AG09309 (cell line): ENCODE measurements around the gene RPS6KA6.

Source experiments
- DNase-seq: peaks from one replicate; pipeline ENCODE4 v3.0.0-alpha.2; 2010; ENCODE audit warnings: low read depth
- H3K4me3 ChIP-seq: 2 replicates; pipeline ENCODE4 v1.5.1; 2011; ENCODE audit warnings: mild to moderate bottlenecking, low read depth, low read length, moderate library complexity; ENCODE audit not compliant: control insufficient read depth
- CTCF ChIP-seq: IDR thresholded peaks from 2 replicates; pipeline ENCODE4 v1.5.1; 2011; ENCODE audit warnings: mild to moderate bottlenecking, low read depth, low read length, inconsistent platforms; ENCODE audit not compliant: insufficient read depth, control insufficient read depth; ENCODE audit errors: missing control alignments

Gene RPS6KA6

DNA sequence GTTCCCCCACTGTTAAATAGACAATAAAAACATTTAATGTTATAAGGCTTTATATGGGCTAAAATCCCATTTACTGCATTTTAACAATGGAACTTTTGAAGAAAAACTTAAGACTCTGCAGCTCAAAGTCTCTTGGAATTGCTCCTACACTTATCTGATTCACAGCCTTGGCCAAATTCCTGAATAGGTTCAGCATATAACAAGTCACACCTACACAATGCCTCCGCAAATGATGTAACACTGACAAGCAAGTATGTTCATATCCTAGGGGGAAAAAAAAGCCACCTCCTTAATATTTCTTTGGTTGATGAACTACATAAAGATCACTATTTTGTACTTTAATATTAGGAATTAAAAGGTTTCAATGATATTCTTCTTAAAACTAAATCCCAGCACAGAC, 34.5 kb downstream of the RPS6KA6 start:
- no peak overlapping the region for H3K4me3 ChIP-seq
- TF ChIP-seq CTCF, result no peak
- no peak for DNase-seq

- no peak for TF ChIP-seq CTCF
- no peak for DNase-seq
- no peak overlapping the region for H3K4me3 ChIP-seq
These were observed 43.0 kb downstream of the RPS6KA6 start for GRCh38 chrX:84144991-84145390.

- no peak overlapping the region for H3K4me3 ChIP-seq
- no peak for DNase-seq
- TF ChIP-seq CTCF, result no peak
These were observed 43.7 kb downstream of the RPS6KA6 start for GRCh38 chrX:84144281-84144680.

- no peak overlapping the region for H3K4me3 ChIP-seq
- no peak for DNase-seq
- TF ChIP-seq CTCF, result no peak
These were observed 55.0 kb downstream of the RPS6KA6 start for GRCh38 chrX:84133023-84133422.

DNA sequence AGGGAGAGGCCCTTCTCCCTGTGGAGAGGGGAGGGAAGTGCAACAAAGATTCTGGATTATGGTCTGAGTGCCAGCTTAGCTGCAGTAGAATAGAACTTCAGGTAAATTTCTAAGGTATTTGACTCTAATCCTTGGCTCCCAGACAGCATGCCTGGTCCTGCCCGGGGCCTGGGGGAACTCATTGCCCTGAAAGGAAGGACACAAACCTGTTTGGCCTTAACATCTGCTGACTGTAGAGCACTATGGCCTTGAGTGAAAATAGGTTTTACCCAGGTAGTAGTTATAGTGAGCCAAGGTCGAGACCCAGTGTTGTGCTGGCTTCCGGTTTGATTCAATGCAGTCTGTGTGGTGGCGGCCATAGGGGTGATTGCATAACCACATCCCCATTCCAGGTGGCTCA, 64.4 kb downstream of the RPS6KA6 start:
- no peak overlapping the region for H3K4me3 ChIP-seq
- TF ChIP-seq CTCF, result no peak
- no peak for DNase-seq

DNA sequence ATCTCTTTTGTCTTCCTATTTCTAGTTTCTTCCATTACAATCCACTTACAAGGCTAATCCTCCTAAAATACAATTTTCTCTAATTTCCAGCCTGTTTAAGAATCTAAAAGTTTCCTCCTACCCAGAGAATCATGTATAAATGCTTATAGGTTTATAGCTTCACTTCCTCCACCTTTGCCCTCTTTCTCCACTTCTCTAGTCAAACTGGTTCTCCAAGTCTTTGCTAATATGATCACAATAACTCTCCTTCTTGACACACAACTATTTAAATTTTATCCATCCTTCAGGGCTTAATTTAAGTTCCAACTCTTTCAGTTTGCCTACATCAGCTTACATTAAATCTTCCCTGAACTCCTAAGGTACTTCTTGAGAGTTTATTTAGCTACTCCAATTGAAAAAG, 69.2 kb downstream of the RPS6KA6 start:
- no peak overlapping the region for H3K4me3 ChIP-seq
- no peak for TF ChIP-seq CTCF
- DNase-seq, result no peak

DNA sequence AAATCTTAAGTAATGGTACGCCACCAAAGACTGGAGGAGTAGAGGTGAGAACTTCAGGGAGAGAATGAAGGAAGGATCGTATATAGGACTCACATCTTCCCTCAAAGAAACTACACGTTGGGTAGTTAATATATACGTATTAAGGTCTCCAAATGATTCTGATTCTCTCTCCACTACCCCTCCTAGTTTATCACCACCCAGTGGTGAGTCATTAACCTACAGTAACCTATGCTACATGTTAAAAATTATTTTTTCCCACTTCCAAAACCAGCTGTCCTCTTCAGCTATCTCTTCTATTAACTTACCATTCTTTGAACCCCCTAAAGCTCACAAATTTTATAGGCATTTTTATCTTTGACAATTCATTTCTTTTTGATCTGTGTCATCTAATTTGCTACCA, 69.7 kb downstream of the RPS6KA6 start:
- TF ChIP-seq CTCF, result no peak
- no peak for DNase-seq
- H3K4me3 ChIP-seq, result no peak overlapping the region
